Activated T-helper 9 cell treated with anti-CD3 and anti-CD28 coated beads, Interleukin-2, amount 50 U/mL, for 16 hours (primary cell): Measurements from ENCODE around the gene MFGE8.

Source experiments
- DNase-seq: peaks from one replicate; pipeline ENCODE4 v3.0.0-alpha.2; 2020; ENCODE audit warnings: low read depth

MFGE8 gene

GRCh38 chr15:88872106-88872505 is 41.1 kb downstream of the MFGE8 start:
- no peak for DNase-seq

- DNase-seq: no peak
Measured at GRCh38 chr15:88871313-88871712, 41.9 kb downstream of the MFGE8 start.

DNA sequence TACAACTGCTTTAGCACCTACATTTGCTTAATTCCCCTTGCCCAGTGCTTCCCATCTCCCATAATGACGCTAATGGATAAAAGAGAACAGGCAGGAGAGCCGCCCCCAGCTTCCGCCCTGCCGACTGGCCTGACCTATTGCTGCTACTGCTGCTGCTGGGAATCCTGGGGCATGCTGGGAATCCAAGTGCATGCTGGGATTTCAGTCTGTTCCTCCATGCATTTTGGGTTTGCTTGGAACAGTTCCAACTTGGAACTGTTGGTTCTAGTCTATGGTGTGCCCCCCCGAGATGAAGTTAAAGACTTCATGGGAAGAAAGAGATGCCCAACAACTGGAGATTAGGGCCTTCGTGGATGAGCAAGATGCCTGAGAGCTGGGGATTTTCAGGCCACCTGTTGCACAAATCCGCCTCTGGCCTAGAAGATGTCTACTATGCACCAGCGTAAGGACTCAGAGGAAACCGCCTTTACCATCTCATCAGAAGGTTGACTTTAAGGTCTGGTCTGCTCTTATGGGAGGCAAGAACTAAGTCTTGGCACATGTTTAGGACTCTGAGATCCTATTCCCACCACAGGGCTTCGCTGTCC is 46.8 kb downstream of the MFGE8 start:
- no peak for DNase-seq

- no peak for DNase-seq
Measured at GRCh38 chr15:88865498-88866099, 47.6 kb downstream of the MFGE8 start.

DNA sequence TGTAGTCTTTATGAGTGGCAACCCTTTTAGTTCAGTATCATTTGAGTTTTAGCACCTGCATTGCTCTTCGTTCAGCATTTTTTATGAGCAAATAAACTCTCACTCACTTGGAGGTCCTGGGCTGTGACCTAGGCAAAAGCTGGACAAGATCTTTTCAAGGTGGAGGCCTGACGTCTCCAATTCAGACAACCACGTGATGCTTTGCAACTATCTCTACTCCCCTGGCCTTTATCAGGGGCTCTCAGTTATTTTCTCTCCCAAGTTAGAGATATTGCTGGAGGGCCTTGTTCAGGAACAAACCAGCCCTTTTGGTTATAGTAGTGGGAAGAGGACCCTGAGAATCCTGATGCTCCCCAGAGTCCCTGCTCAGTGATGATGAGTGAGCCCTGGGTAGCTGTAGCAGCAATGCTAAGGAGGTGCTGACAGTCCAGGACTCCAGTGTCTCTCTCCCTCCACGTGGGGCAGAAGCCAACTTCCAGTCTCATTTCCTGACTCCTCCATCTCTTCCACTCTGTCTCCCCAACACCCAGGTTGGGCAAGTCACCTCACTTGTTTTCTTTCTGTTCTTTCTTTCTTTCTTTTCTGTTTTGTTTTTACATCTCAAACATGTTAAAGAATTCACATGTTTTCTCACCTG is 48.2 kb downstream of the MFGE8 start:
- DNase-seq: no peak

- no peak for DNase-seq
Measured at GRCh38 chr15:88863412-88863811, 49.8 kb downstream of the MFGE8 start.

GRCh38 chr15:88860212-88860611 is 53.0 kb downstream of the MFGE8 start:
- no peak for DNase-seq

GRCh38 chr15:88859550-88859949 is 53.6 kb downstream of the MFGE8 start:
- no peak for DNase-seq

GRCh38 chr15:88858934-88859333 is 54.2 kb downstream of the MFGE8 start:
- no peak for DNase-seq

GRCh38 chr15:88852476-88852875 is 60.7 kb downstream of the MFGE8 start:
- DNase-seq: no peak

DNA sequence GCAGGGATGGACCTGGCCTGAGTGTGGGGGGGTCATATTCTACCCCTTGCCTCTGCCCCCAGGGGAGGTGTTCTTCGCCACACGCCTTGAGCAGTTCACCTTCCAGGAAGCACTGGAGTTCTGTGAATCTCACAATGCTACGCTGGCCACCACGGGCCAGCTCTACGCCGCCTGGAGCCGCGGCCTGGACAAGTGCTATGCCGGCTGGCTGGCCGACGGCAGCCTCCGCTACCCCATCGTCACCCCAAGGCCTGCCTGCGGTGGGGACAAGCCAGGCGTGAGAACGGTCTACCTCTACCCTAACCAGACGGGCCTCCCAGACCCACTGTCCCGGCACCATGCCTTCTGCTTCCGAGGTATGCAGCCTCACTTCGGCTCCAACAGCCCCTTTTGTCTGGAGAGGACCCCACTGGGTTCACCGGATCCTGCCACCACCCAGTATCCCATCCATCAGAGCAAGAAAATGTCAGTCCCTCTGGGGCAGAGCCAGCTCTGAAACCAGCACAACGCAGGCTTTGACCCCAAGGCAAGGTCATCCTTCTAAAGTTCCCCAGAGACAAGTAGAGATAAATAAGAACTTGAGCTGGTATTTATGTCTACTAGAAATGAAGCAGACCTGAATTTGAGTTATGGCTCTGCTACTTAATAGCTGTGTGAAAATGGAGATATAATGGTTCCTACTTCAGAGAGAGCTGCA is 63.7 kb downstream of the MFGE8 start:
- no peak for DNase-seq
